CD8-positive, alpha-beta memory T cell (primary cell): ENCODE data around the gene TIMM50. TPM values are rescaled to one million over a fixed set of nuclear protein-coding genes. Genes with fewer than 3 reads are reported as not detected.
"Not testable (repeated sequence)": the region's sequence is repeated elsewhere in the genome, so short reads cannot be mapped to it uniquely, and the experiment has no call there.

Experiments used
- CTCF ChIA-PET: fragments of 350-600 bp; sonication (Branson Sonifier 250); formaldehyde crosslinking; loops from one replicate; lab custom pipeline; 2021; ENCODE audit warnings: antibody characterized with exemption; lab: Charles Lee
- POLR2A ChIA-PET: fragments of 350-600 bp; sonication (Branson Sonifier 250); formaldehyde crosslinking; loops from one replicate; lab custom pipeline; 2021; ENCODE audit warnings: antibody characterized with exemption; lab: Charles Lee
- DNase-seq, 5 donors: peaks; one replicate each; pipeline versions ENCODE4 v3.0.0 to v3.0.0-alpha.2; 2020 to 2022; ENCODE audit warnings: mixed read lengths in 1 of 5
- H3K27ac ChIP-seq: one replicate; pipeline ENCODE4 v1.7.0; 2013; ENCODE audit warnings: low read depth, mild to moderate bottlenecking, low read length, moderate library complexity
- H3K27me3 ChIP-seq: 2 replicates; pipeline ENCODE4 v1.7.0; 2013; ENCODE audit warnings: low read length, mild to moderate bottlenecking; ENCODE audit not compliant: insufficient read depth, poor library complexity, severe bottlenecking
- H3K36me3 ChIP-seq: 2 replicates; pipeline ENCODE4 v1.7.0; 2013; ENCODE audit warnings: mild to moderate bottlenecking, low read length, moderate library complexity; ENCODE audit not compliant: insufficient read depth
- H3K4me1 ChIP-seq: 2 replicates; pipeline ENCODE4 v1.7.0; 2013; ENCODE audit warnings: mild to moderate bottlenecking, low read length, moderate library complexity; ENCODE audit not compliant: insufficient read depth
- H3K4me3 ChIP-seq: 2 replicates; pipeline ENCODE4 v1.7.0; 2013; ENCODE audit warnings: mild to moderate bottlenecking, low read length
- H3K9me3 ChIP-seq: 2 replicates; pipeline ENCODE4 v1.7.0; 2013; ENCODE audit warnings: mild to moderate bottlenecking, low read length
- H3K27ac Mint-ChIP-seq, 8 donors: one replicate each; pipeline ENCODE4 v1.8.0; 2020 to 2021; ENCODE audit warnings: mixed read lengths in 8 of 8, mild to moderate bottlenecking in 6 of 8, inconsistent platforms in 3 of 8, moderate library complexity in 3 of 8
- H3K27me3 Mint-ChIP-seq, 2 donors: one replicate each; pipeline ENCODE4 v1.8.0; 2020 to 2021; ENCODE audit warnings: mixed read lengths in 2 of 2, mild to moderate bottlenecking in 1 of 2, moderate library complexity in 1 of 2
- H3K36me3 Mint-ChIP-seq, 3 donors: one replicate each; pipeline ENCODE4 v1.8.0; 2020 to 2021; ENCODE audit warnings: mixed read lengths in 3 of 3, inconsistent platforms in 1 of 3, mild to moderate bottlenecking in 1 of 3
- H3K4me1 Mint-ChIP-seq, 3 donors: one replicate each; pipeline ENCODE4 v1.8.0; 2020 to 2021; ENCODE audit warnings: mixed read lengths in 3 of 3, inconsistent platforms in 1 of 3, mild to moderate bottlenecking in 1 of 3
- H3K4me3 Mint-ChIP-seq, 7 donors: one replicate each; pipeline ENCODE4 v1.8.0; 2020 to 2021; ENCODE audit warnings: mixed read lengths in 7 of 7, mild to moderate bottlenecking in 6 of 7, moderate library complexity in 4 of 7, inconsistent platforms in 2 of 7
- H3K9me3 Mint-ChIP-seq, 5 donors: one replicate each; pipeline ENCODE4 v1.8.0; 2020 to 2022; ENCODE audit warnings: mixed read lengths in 5 of 5, mild to moderate bottlenecking in 3 of 5, moderate library complexity in 2 of 5, inconsistent platforms in 1 of 5
- polyA plus RNA-seq: library from polyadenylated mRNA; unstranded; fragments of 300-500 nt; fragmentation: Illumina TruSeq; gene quantifications from one replicate; pipeline ENCODE4 v1.2.3, GENCODE V29; 2021
- total RNA-seq, 2 experiments: library from RNA; stranded (reverse); gene quantifications; one replicate each; pipeline ENCODE4 v1.2.3, GENCODE V29; 2021

Gene TIMM50
- total and polyA plus RNA-seq, 3 experiments from 2014 or later: 47.3 to 137 (median 131) TPM

- CTCF ChIA-PET, POLR2A ChIA-PET: not testable (repeated sequence)
- H3K36me3 Mint-ChIP-seq: peaks cover 0 to 70% (median 15%) of the 10 kb centered on the region in 3 donors
These were observed 29.4 kb upstream of the TIMM50 start for GRCh38 chr19:39451257-39451656.

GRCh38 chr19:39463403-39463802, 17.2 kb upstream of the TIMM50 start:
- CTCF ChIA-PET: interaction anchor here (1.5 kb wide), 1 partner anchor 11 kb away, joined by 8 read pairs; no protein-coding TSS in a partner anchor
- Histone ChIP-seq H3K36me3 (peaks cover 66% of the 10 kb centered on the region), H3K27ac (no peak overlapping the region), H3K4me3 (no peak overlapping the region), H3K9me3 (no peaks in the 10 kb centered on the region), H3K27me3 (no peaks in the 10 kb centered on the region), H3K4me1 (no peaks in the 10 kb centered on the region)
- no peaks in the 10 kb centered on the region for H3K27me3 Mint-ChIP-seq
- no peaks in the 10 kb centered on the region for H3K9me3 Mint-ChIP-seq
- peaks cover 9 to 82% (median 25%) of the 10 kb centered on the region in 3 donors for H3K36me3 Mint-ChIP-seq
- peaks cover 0 to 3% (median 0%) of the 10 kb centered on the region in 3 donors for H3K4me1 Mint-ChIP-seq
- DNase-seq: no peak
- peak overlapping the region in 3 of 8 donors; percentile 7 to 63 (median 24) for H3K27ac Mint-ChIP-seq
- POLR2A ChIA-PET: no interaction called here
- no peak overlapping the region for H3K4me3 Mint-ChIP-seq

More at GRCh38 chr19:39451257-39451656, 29.4 kb upstream of the TIMM50 start:
- Mint-ChIP-seq H3K27ac (peak overlapping the region in 1 of 8 donors; percentile 78), H3K4me3 (peak overlapping the region in 1 of 7 donors; percentile 44), H3K4me1 (peaks cover 58 to 79% (median 70%) of the 10 kb centered on the region in 3 donors)
- not testable (repeated sequence) for H3K9me3 Mint-ChIP-seq, H3K27ac ChIP-seq, H3K4me3 ChIP-seq, H3K27me3 ChIP-seq, DNase-seq, H3K27me3 Mint-ChIP-seq, H3K9me3 ChIP-seq
- Histone ChIP-seq H3K4me1 (peaks cover 45% of the 10 kb centered on the region), H3K36me3 (peaks cover 11% of the 10 kb centered on the region)

DNA sequence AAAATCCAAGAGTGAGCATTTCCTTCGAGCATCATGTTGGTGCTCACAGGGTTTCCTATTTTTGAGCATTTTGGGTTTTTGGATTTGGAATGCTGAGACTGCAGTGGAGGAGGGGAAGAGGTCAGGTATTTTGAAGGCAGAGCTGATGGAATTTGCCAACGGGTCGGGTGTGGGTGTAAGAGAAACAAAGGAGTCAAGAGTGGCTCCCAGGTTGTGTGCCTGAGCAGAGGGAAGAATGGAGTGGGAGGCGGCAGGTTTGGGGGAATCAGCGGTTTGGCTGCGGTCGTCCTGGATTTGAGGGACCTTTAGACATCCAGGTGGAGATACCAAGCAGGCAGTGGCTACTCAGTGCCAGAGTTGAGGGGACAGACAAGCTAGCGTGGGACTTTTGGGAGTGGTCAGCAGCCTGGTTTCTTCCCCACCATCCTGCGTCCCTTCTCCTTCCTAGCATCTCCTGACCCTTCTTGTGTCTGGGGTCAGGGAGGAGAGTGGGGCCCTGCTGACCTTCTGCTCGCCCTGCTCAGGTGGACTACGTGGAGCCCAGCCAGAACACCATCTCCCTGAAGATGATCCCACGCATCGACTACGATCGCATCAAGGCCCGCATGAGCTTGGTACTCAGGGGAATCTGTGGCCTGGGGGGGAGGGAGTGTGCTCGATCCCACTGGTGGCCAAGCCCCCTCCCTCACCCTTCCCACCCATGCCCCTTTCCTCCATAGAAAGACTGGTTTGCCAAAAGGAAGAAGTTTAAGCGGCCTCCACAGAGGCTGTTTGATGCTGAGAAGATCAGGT, 14.5 kb upstream of the TIMM50 start:
- no peak overlapping the region for H3K4me3 ChIP-seq
- H3K36me3 ChIP-seq: peaks cover 66% of the 10 kb centered on the region
- peaks cover 19 to 82% (median 29%) of the 10 kb centered on the region in 3 donors for H3K36me3 Mint-ChIP-seq
- H3K27me3 Mint-ChIP-seq: no peaks in the 10 kb centered on the region
- H3K9me3 Mint-ChIP-seq: no peaks in the 10 kb centered on the region
- no peaks in the 10 kb centered on the region for H3K27me3 ChIP-seq
- H3K4me1 Mint-ChIP-seq: no peaks in the 10 kb centered on the region
- DNase-seq: no peak
- CTCF ChIA-PET: no interaction called here
- no peak overlapping the region for H3K27ac ChIP-seq
- peak overlapping the region in 2 of 8 donors; percentile 31 to 62 for H3K27ac Mint-ChIP-seq
- H3K9me3 ChIP-seq: no peaks in the 10 kb centered on the region
- no peaks in the 10 kb centered on the region for H3K4me1 ChIP-seq
- H3K4me3 Mint-ChIP-seq: no peak overlapping the region
- POLR2A ChIA-PET: no interaction called here

- Mint-ChIP-seq H3K27me3 (no peaks in the 10 kb centered on the region), H3K4me3 (no peak overlapping the region), H3K9me3 (no peaks in the 10 kb centered on the region), H3K27ac (peak overlapping the region in 1 of 8 donors; percentile 65), H3K36me3 (peaks cover 19 to 90% (median 35%) of the 10 kb centered on the region in 3 donors), H3K4me1 (peaks cover 0 to 7% (median 0%) of the 10 kb centered on the region in 3 donors)
- Histone ChIP-seq H3K36me3 (peaks cover 79% of the 10 kb centered on the region), H3K9me3 (no peaks in the 10 kb centered on the region), H3K4me3 (no peak overlapping the region), H3K27me3 (no peaks in the 10 kb centered on the region), H3K27ac (no peak overlapping the region), H3K4me1 (no peaks in the 10 kb centered on the region)
- no peak for DNase-seq
- POLR2A ChIA-PET: interaction anchor here (0.5 kb wide), 1 partner anchor 43 kb away, joined by 12 read pairs; no protein-coding TSS in a partner anchor
- CTCF ChIA-PET: interaction anchor here (0.7 to 1.0 kb wide), 2 partner anchors 22 to 28 kb away, joined by 3 read pairs; partner anchors contain the start of gene SUPT5H
These were observed 12.7 kb upstream of the TIMM50 start for GRCh38 chr19:39467941-39468340.

GRCh38 chr19:39469036-39469435, 11.6 kb upstream of the TIMM50 start:
- Histone ChIP-seq H3K4me1 (no peaks in the 10 kb centered on the region), H3K27me3 (no peaks in the 10 kb centered on the region), H3K36me3 (peaks cover 86% of the 10 kb centered on the region), H3K27ac (no peak overlapping the region), H3K9me3 (no peaks in the 10 kb centered on the region), H3K4me3 (no peak overlapping the region)
- no peak for DNase-seq
- Mint-ChIP-seq H3K4me3 (no peak overlapping the region), H3K27me3 (no peaks in the 10 kb centered on the region), H3K27ac (peak overlapping the region in 1 of 8 donors; percentile 70), H3K36me3 (peaks cover 19 to 91% (median 31%) of the 10 kb centered on the region in 3 donors), H3K4me1 (peaks cover 0 to 7% (median 0%) of the 10 kb centered on the region in 3 donors), H3K9me3 (no peaks in the 10 kb centered on the region)
- POLR2A ChIA-PET: no interaction called here
- CTCF ChIA-PET: no interaction called here

DNA sequence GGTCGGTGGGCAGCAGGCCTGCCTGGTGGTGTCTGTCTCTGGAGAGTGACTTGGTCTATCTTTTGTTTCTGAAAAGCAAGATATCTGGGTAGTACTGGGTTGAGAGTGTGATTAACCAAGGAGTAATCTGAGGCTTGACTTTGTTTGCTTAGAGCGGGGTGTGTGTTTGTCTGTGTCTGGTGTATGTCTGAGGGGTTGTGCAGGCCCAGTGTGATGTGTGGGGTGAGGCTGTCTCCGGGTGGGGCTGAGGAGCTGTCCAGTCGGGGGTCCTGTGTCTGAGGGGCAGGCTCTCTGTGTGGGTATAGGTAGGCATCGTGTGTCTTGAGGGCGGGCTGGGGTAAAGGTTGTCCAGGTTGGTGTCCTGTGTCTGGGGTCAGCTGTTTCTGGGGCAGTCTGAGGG, 11.1 kb upstream of the TIMM50 start:
- Histone ChIP-seq H3K9me3 (no peaks in the 10 kb centered on the region), H3K27me3 (no peaks in the 10 kb centered on the region), H3K27ac (no peak overlapping the region), H3K4me3 (no peak overlapping the region), H3K4me1 (no peaks in the 10 kb centered on the region), H3K36me3 (peaks cover 89% of the 10 kb centered on the region)
- POLR2A ChIA-PET: interaction anchor here (0.6 kb wide), 1 partner anchor 25 kb away, joined by 4 read pairs; no protein-coding TSS in a partner anchor
- Mint-ChIP-seq H3K36me3 (peaks cover 19 to 93% (median 31%) of the 10 kb centered on the region in 3 donors), H3K4me3 (no peak overlapping the region), H3K27me3 (no peaks in the 10 kb centered on the region), H3K4me1 (peaks cover 0 to 7% (median 0%) of the 10 kb centered on the region in 3 donors), H3K27ac (peak overlapping the region in 3 of 8 donors; percentile 53 to 78 (median 70)), H3K9me3 (no peaks in the 10 kb centered on the region)
- CTCF ChIA-PET: no interaction called here
- no peak for DNase-seq

GRCh38 chr19:39470724-39471339, 9.8 kb upstream of the TIMM50 start:
- Histone ChIP-seq H3K4me1 (no peaks in the 10 kb centered on the region), H3K9me3 (no peaks in the 10 kb centered on the region), H3K36me3 (peaks cover 82% of the 10 kb centered on the region), H3K27me3 (no peaks in the 10 kb centered on the region), H3K27ac (no peak overlapping the region), H3K4me3 (no peak overlapping the region)
- Mint-ChIP-seq H3K4me1 (peaks cover 0 to 7% (median 0%) of the 10 kb centered on the region in 3 donors), H3K9me3 (no peaks in the 10 kb centered on the region), H3K36me3 (peaks cover 12 to 92% (median 26%) of the 10 kb centered on the region in 3 donors), H3K27me3 (no peaks in the 10 kb centered on the region), H3K4me3 (no peak overlapping the region), H3K27ac (peak overlapping the region in 1 of 8 donors; percentile 59)
- POLR2A ChIA-PET: no interaction called here
- CTCF ChIA-PET: interaction anchor here (1.1 kb wide), 1 partner anchor 8 kb away, joined by 3 read pairs; no protein-coding TSS in a partner anchor
- DNase-seq: no peak
